ENCODE data around the gene CIC.
"Not testable (repeated sequence)": the region's sequence is repeated elsewhere in the genome, so short reads cannot be mapped to it uniquely, and the experiment has no call there.

The CIC gene

DNA sequence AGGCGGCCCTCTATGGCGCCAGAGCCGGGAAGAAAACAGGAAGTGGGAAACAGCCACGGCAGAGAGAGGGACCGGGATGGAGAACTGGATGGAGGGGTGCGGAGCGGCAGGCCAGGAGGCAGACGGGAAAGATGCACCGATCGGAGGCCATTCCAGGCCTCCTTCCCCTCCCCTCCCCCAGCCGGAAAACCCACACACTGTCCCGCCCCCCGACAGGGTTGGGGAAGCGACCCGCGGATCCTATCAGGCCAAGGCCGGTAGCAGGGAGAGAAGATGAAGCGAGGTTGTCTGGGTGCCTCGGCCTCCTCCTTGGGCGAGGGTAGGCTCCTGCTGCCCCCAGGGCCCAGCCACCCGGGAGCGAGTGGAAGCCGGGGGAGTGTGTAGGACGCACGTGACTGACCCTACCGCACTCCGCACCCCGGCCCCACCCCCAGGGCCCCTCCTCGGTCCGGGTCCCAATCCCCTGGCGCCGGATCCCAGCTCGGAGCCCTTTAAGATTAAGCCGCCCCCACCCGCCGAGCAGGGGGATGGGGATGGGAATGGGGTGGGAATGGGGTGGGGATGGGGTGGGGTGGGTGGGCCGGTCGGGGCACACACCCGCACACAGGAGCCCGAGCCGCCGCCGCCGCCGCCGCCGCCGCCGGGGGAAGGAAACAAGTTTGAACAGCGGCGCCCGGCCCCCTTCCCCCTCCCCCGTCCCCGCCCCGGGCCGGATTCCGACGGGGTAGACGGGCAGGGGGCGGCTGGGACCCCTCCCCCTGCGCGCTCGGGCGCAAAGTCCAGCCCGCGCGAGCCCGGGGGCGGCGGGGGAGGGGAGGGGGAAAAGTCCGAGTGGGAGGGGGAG lies 15.6 kb upstream of the CIC start:
- DNase-seq (ENCODE audit: insufficient read length, low spot score): peak; percentile 62
- TF ChIP-seq, protein P1, sequence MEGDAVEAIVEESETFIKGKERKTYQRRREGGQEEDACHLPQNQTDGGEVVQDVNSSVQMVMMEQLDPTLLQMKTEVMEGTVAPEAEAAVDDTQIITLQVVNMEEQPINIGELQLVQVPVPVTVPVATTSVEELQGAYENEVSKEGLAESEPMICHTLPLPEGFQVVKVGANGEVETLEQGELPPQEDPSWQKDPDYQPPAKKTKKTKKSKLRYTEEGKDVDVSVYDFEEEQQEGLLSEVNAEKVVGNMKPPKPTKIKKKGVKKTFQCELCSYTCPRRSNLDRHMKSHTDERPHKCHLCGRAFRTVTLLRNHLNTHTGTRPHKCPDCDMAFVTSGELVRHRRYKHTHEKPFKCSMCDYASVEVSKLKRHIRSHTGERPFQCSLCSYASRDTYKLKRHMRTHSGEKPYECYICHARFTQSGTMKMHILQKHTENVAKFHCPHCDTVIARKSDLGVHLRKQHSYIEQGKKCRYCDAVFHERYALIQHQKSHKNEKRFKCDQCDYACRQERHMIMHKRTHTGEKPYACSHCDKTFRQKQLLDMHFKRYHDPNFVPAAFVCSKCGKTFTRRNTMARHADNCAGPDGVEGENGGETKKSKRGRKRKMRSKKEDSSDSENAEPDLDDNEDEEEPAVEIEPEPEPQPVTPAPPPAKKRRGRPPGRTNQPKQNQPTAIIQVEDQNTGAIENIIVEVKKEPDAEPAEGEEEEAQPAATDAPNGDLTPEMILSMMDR (IDR thresholded peaks at IDR 0.05; ENCODE audit: insufficient read depth, missing control alignments): no peak
- FAIRE-seq: no peak

DNA sequence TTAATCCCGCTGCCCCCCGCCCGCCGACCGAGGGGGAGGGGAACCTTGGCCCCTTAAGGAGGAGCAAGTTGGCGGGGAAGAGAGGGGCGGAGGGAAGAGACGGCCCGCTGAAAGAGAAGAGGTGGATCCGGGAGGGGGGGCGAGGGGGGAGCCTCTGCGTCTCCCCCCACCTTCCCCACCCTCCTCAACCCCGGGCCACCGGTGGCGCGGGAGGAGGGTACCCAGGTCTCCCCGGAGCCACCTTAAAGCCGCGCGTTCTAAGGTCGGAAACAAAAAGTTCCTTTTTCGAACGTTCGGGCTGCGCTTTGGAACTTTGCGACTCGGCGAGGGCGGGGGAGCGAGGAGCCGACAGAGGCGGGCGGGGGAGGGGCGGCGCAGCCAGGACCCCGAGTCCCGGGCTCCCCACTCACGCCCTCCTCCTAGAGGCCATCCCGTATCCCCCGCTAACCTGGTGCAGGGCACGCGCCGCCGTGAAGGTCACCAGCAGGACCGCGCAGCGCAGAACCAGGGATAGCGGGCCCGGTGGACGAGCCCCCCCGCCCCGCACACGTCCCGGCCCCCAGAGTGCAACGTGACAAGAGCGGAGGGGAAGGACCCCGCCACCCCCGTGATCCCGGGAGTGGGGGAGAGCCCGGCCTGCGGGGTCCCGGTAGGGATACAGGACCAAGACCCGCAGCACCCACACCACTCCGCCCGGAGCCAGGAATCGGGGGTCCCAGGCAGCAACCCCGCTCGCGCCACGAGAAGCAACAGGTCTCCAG lies 14.8 kb upstream of the CIC start:
- TF ChIP-seq, protein P1 (IDR thresholded peaks at IDR 0.05; ENCODE audit: insufficient read depth, missing control alignments): no peak
- DNase-seq (ENCODE audit: insufficient read length, low spot score): no peak
- FAIRE-seq: no peak

DNA sequence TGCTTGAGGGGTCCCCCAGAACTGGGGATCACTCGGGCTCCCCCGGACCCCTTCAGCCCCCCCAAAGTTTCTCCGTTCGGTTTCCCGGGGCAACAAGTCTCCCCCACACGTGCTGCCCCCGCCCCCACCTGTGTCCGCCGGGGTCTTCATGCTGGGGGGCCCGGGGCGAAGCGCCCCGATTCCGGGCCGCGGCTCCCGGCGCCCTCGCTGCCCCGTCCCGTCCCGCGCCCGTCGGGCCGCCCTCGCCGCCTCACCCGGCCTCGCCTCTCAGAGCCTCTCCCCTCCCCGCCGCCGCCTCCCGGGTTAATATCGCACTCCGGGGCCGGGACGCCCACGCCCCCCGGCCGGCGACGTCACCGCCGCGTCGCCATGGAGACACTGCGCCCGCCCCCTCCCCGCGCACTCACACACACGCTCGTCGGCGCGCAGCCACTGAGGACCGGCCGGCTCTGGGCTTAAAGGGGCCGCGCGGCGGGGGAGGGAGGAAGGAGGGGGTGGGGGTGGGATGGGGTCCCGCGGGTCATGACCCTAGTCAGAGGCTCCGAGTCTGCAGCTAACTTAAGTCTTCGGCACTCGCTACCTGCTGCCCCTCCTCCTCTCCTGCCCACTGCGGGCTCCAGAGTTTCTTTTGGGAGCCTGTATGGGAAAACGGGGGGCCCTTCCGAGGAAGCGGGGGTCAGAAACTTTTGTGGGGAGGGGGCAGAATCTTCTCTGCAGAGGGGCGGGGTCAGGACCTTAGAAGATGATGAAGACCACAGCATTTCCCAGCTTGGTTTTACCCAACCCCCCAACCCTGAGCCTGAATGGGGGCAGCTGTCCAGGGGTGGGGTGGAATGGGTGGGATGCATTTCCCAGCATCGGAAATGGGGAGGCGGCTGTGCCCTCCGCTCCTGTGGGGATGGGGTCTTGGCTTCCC lies 13.9 kb upstream of the CIC start, which contains the start of gene ERF:
Gene ERF, minus strand, starts transcription at position 279 of the 916 bp plus-strand sequence. Its CDS starts 129 bp downstream, at position 150.
- peak; percentile 90 for DNase-seq (ENCODE audit: insufficient read length, low spot score)
- FAIRE-seq: no peak
- TF ChIP-seq, protein P1 (IDR thresholded peaks at IDR 0.05; ENCODE audit: insufficient read depth, missing control alignments): no peak

DNA sequence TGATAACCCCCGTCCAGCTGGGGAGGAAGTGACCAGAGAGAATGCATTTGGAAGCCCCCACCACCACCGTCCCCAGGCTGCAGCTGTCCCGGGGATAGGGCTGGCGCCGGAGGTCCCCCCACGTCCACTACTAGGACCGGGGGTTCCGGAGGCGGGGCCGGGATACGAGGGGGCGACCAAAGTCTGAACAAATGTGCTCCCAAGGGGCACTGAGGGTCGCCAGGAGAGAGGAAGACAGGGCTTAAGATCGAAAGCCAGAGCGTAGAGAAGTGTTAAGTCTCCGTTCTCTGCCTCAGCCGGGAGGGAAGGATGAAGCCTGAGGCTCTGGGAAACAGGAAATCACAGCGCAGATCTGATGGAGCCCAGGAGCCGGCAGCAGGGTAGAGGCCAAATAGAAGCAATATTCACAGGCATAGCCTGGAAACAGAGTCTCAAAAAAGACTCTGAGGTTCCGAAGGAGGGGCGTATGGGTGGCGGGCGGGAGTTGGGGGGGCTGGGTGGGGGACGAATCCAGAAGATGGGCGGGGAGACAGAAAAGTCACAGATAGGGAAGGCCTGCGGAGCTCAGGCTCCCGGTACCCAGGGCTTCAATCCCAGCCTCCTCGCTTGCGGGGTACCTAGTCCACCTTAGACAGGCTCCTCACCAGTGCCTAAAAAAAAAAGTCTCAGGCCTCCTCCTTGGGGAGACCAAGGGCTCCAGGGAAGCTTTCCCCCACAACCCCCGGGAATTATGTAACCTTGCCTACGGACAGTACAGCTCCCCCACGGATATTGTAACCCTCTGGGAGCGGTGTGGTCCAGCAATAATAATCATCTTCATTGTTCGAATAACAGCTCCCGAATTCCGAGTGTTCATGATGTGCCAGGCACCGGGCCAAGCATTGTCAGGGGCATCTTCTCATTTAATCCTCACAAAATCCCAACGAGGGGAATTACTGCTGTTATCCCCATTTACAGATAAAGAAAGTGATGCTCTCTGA lies 13.0 kb upstream of the CIC start:
- TF ChIP-seq, protein P1 (IDR thresholded peaks at IDR 0.05; ENCODE audit: insufficient read depth, missing control alignments): no peak
- DNase-seq (ENCODE audit: insufficient read length, low spot score) (no peak), FAIRE-seq (no peak)

DNA sequence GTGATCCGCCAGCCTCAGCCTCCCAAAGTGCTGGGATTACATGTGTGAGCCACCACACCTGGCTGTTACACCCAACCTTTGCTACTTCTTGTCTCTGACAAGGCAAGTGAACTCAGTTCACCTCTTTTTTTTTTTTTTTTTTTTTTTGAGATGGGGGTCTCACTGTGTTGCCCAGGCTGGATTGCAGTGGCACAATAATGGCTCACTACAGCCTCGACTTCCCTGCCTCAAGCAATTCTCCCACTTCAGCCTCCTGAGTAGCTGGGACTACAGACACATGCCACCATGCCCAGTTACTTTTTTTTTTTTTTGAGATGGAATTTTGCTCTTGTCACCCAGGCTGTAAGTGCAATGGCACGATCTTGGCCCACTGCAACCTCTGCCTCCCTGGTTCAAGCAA lies 11.2 kb upstream of the CIC start:
- not testable (repeated sequence) for FAIRE-seq; DNase-seq (ENCODE audit: insufficient read length, low spot score)

DNA sequence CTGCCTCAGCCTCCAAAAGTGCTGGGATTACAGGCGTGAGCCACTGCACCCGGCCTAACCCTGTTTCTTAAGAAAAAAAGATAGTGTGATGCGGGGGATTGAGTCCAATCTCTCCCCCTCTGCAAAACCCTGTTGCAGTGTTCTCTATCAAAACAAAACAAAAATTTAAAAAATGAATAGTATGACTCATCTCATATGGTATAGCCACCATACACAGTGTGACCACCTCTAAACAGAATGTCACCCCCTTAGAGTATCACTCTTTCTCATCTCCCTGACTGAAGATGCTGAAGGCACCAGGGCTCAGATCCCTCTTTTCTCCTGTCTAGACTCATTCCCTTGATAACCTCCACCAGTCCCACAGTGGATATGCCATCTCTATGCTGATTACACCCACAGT lies 7.3 kb upstream of the CIC start:
- TF ChIP-seq, protein P1 (IDR thresholded peaks at IDR 0.05; ENCODE audit: insufficient read depth, missing control alignments): no peak
- DNase-seq (ENCODE audit: insufficient read length, low spot score): no peak
- no peak for FAIRE-seq

DNA sequence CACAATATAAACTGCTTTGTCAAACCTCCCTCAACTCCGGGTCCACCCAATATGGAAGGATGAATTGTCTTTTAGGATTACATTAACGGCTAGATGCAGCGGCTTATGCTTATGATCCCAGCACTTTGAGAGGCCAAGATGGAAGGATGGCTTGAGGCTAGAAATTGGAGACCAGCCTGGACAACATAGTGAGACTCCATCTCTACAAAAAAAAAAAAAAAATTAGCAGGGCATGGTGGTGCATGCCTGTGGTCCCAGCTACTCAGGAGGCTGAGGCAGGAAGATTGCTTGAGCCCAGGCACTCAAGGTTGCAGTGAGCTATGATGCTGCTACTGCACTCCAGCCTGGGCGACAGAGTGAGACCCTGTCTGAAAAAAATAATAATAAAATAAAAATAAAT lies 2.9 kb upstream of the CIC start:
- not testable (repeated sequence) for FAIRE-seq; DNase-seq (ENCODE audit: insufficient read length, low spot score)

DNA sequence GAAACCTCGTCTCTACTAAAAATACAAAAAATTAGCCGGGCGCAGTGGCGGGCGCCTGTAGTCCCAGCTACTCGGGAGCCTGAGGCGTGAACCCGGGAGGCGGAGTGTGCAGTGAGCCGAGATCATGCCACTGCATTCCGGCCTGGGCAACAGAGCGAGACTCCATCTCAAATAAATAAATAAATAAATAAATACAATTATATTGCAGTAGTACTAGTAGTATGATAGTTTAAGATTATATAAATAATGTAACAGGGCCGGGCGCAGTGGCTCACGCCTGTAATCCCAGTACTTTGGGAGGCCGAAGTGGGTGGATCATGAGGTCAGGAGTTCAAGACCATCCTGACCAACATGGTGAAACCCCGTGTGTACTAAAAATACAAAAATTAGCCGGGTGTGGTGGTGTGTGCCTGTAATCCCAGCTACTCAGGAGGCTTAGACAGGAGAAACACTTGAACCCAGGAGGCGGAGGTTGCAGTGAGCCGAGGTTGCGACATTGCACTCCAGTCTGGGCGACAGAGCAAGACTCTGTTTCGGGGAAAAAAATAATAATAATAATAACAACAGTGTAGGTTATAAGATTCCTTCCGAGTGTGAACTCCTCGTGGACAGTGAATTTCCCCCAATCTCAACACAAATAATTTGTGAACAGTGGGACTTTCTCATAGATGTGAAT lies 2.0 kb upstream of the CIC start:
- not testable (repeated sequence) for FAIRE-seq; DNase-seq (ENCODE audit: insufficient read length, low spot score)

Measured in D721Med (cell line).